Measurements from ENCODE around the gene BRF1.

- TF ChIP-seq ZNF274 (IDR thresholded peaks at IDR 0.05; ENCODE audit: low read depth, low read length) (no peak), YY1 (IDR thresholded peaks at IDR 0.05; ENCODE audit: insufficient read depth, insufficient read length) (no peak), SUZ12 (IDR thresholded peaks at IDR 0.05; ENCODE audit: extremely low read depth, insufficient read depth, insufficient read length) (no peak)
Measured at GRCh38 chr14:105211086-105211757, 89.6 kb downstream of the BRF1 start.

All from NT2/D1 (cell line).